ENCODE data around the gene TPK1. TPM values are rescaled to one million over a fixed set of nuclear protein-coding genes. Genes with fewer than 3 reads are reported as not detected.

TPK1 gene
- total and polyA plus RNA-seq, 2 of the 4 experiments (the other 2 are of a cell fraction), result 0.38 to 1.8 TPM

DNA sequence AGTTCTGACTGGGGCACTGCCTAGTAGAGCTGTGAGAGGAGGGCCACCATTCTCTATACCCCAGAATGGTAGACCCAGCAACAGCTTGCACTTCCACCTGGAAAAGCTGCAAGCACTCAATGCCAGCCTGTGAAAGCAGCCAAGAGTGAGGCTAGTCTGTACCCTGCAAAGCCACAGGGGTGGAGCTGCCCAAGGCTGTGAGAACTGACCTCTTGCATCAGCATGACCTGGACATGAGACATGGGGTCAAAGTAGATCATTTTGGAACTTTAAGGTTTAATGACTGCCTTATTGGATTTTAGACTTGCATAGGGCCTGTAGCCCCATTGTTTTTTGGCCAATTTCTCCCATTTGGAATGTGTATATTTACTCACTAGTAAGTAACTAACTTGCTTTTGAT is 206.3 kb downstream of the TPK1 start:
- Histone ChIP-seq H2BK120ac (ENCODE audit: low read depth, low read length) (no peak overlapping the region), H3K27ac (ENCODE audit: insufficient read depth, low read length) (no peak overlapping the region), H3K9me1 (ENCODE audit: insufficient read depth, low read length) (no peaks in the 10 kb centered on the region), H3K4me1 (ENCODE audit: control insufficient read depth, insufficient read depth, low read length) (no peaks in the 10 kb centered on the region), H2AK9ac (replicated peaks; ENCODE audit: low read depth, low read length, poor library complexity) (no peak overlapping the region), H2BK15ac (ENCODE audit: low read depth, low read length) (no peak overlapping the region), H2BK20ac (ENCODE audit: low read depth, low read length) (no peak overlapping the region), H2AFZ (replicated peaks; ENCODE audit: low read length, poor library complexity) (no peak overlapping the region), H3K56ac (ENCODE audit: extremely low read depth, insufficient read depth, low read length) (no peak overlapping the region), H3K79me1 (ENCODE audit: low read depth in 1 of 2, low read length in 2 of 2) (no peaks in the 10 kb centered on the region), H3K4me2 (ENCODE audit: low read depth, low read length) (no peak overlapping the region), H3K23ac (ENCODE audit: low read depth, low read length) (no peak overlapping the region), H4K5ac (ENCODE audit: low read depth, low read length) (no peak overlapping the region), H3K36me3 (ENCODE audit: control insufficient read depth, insufficient read depth, low read length) (no peaks in the 10 kb centered on the region), H2BK5ac (ENCODE audit: low read depth, low read length, poor library complexity, severe bottlenecking) (no peak overlapping the region), H3K4ac (ENCODE audit: low read depth, low read length) (no peak overlapping the region), H3K18ac (ENCODE audit: low read depth, low read length) (no peak overlapping the region), H3K9me3 (ENCODE audit: control insufficient read depth, insufficient read depth, low read length) (peaks cover 5% of the 10 kb centered on the region), H2AK5ac (ENCODE audit: low read depth, low read length) (no peak overlapping the region), H4K91ac (ENCODE audit: insufficient read depth, low read depth, low read length) (no peak overlapping the region), H3K27me3 (ENCODE audit: control insufficient read depth, insufficient read depth, low read length) (no peaks in the 10 kb centered on the region), H3K4me3 (ENCODE audit: insufficient read depth, low read depth, low read length) (no peak overlapping the region), H3K9ac (ENCODE audit: low read depth, low read length) (no peak overlapping the region), H4K8ac (ENCODE audit: low read depth in 2 of 2, low read length in 2 of 2) (no peak overlapping the region), H3K14ac (replicated peaks; ENCODE audit: low read depth, low read length) (no peak overlapping the region), H4K20me1 (ENCODE audit: insufficient read depth, low read length) (no peaks in the 10 kb centered on the region)
- BruUV-seq (replicated peaks), result no TSS peak
- POLR2A ChIA-PET (ENCODE audit: unreplicated experiment), result no interaction called here
- CTCF ChIA-PET, result no interaction called here
- intact Hi-C loops (cut with micrococcal nuclease), result no loop called here
- no peak for TF ChIP-seq RFX5 (IDR thresholded peaks at IDR 0.05; ENCODE audit: low read depth, low read length)
- TF ChIP-seq, protein P1, sequence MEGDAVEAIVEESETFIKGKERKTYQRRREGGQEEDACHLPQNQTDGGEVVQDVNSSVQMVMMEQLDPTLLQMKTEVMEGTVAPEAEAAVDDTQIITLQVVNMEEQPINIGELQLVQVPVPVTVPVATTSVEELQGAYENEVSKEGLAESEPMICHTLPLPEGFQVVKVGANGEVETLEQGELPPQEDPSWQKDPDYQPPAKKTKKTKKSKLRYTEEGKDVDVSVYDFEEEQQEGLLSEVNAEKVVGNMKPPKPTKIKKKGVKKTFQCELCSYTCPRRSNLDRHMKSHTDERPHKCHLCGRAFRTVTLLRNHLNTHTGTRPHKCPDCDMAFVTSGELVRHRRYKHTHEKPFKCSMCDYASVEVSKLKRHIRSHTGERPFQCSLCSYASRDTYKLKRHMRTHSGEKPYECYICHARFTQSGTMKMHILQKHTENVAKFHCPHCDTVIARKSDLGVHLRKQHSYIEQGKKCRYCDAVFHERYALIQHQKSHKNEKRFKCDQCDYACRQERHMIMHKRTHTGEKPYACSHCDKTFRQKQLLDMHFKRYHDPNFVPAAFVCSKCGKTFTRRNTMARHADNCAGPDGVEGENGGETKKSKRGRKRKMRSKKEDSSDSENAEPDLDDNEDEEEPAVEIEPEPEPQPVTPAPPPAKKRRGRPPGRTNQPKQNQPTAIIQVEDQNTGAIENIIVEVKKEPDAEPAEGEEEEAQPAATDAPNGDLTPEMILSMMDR (conservative IDR thresholded peaks at IDR 0.05; ENCODE audit: low read depth, low read length), result no peak
- TF ChIP-seq MXI1 (IDR thresholded peaks at IDR 0.05; ENCODE audit: borderline replicate concordance, low read depth, low read length), result no peak
- TF ChIP-seq, protein P2, sequence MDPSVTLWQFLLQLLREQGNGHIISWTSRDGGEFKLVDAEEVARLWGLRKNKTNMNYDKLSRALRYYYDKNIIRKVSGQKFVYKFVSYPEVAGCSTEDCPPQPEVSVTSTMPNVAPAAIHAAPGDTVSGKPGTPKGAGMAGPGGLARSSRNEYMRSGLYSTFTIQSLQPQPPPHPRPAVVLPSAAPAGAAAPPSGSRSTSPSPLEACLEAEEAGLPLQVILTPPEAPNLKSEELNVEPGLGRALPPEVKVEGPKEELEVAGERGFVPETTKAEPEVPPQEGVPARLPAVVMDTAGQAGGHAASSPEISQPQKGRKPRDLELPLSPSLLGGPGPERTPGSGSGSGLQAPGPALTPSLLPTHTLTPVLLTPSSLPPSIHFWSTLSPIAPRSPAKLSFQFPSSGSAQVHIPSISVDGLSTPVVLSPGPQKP (IDR thresholded peaks at IDR 0.05; ENCODE audit: borderline replicate concordance, low read depth, low read length), result no peak
- TF ChIP-seq MAZ (IDR thresholded peaks at IDR 0.05; ENCODE audit: borderline replicate concordance, low read depth, low read length), result no peak
- no peak for TF ChIP-seq SMC3 (IDR thresholded peaks at IDR 0.05; ENCODE audit: low read depth, low read length)
- TF ChIP-seq NFE2L2 (IDR thresholded peaks at IDR 0.05; ENCODE audit: low read depth, low read length), result no peak
- TF ChIP-seq, protein P3, sequence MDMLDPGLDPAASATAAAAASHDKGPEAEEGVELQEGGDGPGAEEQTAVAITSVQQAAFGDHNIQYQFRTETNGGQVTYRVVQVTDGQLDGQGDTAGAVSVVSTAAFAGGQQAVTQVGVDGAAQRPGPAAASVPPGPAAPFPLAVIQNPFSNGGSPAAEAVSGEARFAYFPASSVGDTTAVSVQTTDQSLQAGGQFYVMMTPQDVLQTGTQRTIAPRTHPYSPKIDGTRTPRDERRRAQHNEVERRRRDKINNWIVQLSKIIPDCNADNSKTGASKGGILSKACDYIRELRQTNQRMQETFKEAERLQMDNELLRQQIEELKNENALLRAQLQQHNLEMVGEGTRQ (IDR thresholded peaks at IDR 0.05; ENCODE audit: low read depth, low read length), result no peak
- TF ChIP-seq BHLHE40 (IDR thresholded peaks at IDR 0.05; ENCODE audit: low read depth, low read length), result no peak
- no peak for TF ChIP-seq RCOR1 (IDR thresholded peaks at IDR 0.05; ENCODE audit: insufficient replicate concordance, low read length)
- no peak for TF ChIP-seq RAD21 (IDR thresholded peaks at IDR 0.05; ENCODE audit: low read length)
- TF ChIP-seq FOS (IDR thresholded peaks at IDR 0.05; ENCODE audit: low read depth, low read length), result no peak
- TF ChIP-seq POLR2A (IDR thresholded peaks at IDR 0.05; ENCODE audit: low read depth, low read length), result no peak
- TF ChIP-seq MAFK (IDR thresholded peaks at IDR 0.05; ENCODE audit: low read depth, low read length), result no peak
- TF ChIP-seq CHD1 (IDR thresholded peaks at IDR 0.05; ENCODE audit: low read depth, low read length), result no peak
- TF ChIP-seq CEBPB (IDR thresholded peaks at IDR 0.05; ENCODE audit: low read depth, low read length), result no peak
- dilution Hi-C loops (cut with HindIII; ENCODE audit: low sequenced_read_pairs, unreplicated experiment), result no loop called here
- ATAC-seq (ENCODE audit: low read depth) (no peak), DNase-seq (no peak)
- in situ Hi-C loops (cut with MboI; ENCODE audit: low sequenced_read_pairs), result no loop called here
